Left ventricle myocardium superior (tissue), 1 donor: ENCODE data around the gene SLC1A2. TPM values are rescaled to one million over a fixed set of nuclear protein-coding genes. Genes with fewer than 3 reads are reported as not detected.

Experiments
- ATAC-seq: fragments of 200-7000 bp; cut with Tn5 transposase; one replicate; pipeline ENCODE4 v1.9.1; 2020; ENCODE audit warnings: mild to moderate bottlenecking, moderate library complexity
- DNase-seq: peaks from one replicate; pipeline ENCODE4 v3.0.0-alpha.2; 2020
- intact Hi-C: fragments of 100-400 bp; cut with micrococcal nuclease; formaldehyde crosslinking; loops from one replicate; pipeline ENCODE4 v1.11.0; 2022
- total RNA-seq: library from RNA; stranded (reverse); fragmentation: NEBNext Ultra II Directional; extraction: Animal tissue kit (Norgen Biotek cat#: 25700); gene quantifications from one replicate; pipeline ENCODE4 v1.2.1, GENCODE V29; 2021
- donor health status: DM: no; HTN: yes; CAD: no; lungs with severe emphysema.

SLC1A2 gene
- total RNA-seq, 1 donor from 2014 or later = 2.7 TPM

DNA sequence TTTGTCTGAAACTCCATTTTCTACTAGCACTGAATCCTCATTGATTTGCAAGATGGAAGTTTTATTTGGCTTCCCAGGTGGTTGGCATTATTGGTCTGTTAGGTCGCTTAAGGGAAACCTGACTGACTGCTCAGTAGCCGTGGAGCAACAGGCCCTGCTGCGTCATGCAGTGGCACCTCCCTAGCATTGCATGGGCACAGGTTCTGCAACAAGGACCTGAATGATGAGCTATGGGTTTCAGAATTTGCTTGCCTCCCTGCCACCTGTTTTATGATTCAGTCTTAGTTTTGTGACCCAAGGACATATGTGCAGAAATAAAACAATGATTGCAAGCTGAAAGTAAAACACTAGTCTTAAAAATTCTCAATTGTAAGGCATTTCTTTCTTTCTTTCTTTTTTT lies 128.5 kb downstream of the SLC1A2 start:
- no peak for ATAC-seq
- no peak for DNase-seq
- intact Hi-C loops = no loop called here

DNA sequence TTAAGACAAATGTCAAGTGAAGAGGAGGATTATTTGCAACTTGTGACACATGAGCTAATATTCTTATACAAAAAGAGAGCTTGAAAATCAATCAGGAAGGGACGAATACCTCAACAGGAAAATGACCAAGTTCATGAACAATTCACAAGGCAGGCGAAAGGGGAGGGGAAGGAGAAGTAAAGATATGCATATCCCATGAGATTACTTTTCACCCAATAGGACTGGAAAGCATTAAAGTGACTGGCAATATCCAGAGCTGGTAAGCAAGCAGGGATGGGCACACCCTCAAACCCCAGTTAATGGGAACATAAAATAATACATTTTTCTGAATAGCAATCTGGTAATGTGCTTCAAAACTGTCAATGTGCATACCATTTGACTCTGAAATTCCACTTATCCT lies 129.5 kb downstream of the SLC1A2 start:
- ATAC-seq (no peak), DNase-seq (no peak)
- intact Hi-C loops = no loop called here

DNA sequence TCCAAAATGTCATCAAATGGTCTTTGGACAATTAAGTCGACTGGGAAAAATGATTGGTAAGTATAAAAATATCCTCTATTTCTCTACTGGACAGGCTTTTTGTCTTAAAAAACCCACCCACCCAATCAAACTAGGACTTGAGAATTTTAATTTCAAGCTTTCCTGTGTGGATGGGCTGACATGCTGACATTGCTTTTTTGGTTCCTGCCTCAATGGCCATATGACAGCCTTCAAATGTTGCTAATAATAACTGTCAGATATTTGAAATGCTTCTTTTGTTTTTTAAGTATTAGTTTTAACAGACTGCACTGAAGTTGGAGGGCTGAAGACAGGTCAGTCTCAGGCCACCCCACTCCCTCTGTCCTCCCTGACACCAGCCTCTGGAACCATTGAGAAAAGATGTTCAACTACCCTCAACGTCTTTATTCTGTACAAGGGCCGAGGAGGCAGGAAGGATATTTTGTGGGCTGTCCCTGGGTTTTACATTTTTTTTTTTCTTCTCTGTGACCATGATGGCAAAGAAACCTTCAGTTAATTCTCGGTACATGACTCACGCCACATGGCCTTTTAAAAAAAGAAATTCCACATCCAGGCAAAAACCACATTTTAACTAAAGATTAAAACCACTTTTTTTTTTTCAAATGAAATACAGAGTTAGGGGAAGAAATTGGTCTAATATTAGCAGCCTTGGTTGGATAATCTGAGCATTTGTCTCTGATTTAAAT lies 130.4 kb downstream of the SLC1A2 start:
- intact Hi-C loops = no loop called here
- DNase-seq (no peak), ATAC-seq (peak; percentile 30)

DNA sequence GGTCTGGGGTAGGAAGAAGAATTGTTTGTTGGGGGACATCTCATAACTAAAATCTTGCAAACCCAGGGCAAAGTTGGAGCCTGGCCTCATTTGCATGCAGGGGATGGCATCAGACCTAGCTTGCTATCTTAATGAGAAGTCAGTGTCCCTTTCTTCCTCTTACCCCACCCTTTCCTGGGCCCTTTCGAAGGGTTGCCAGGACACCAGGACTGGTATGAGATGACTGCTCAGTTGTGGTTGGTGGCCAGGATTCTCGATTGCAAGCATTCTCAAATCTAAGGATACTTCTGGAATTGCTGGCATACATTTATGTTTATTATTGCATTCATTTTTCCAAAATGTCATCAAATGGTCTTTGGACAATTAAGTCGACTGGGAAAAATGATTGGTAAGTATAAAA lies 131.0 kb downstream of the SLC1A2 start:
- no peak for DNase-seq
- intact Hi-C loops = no loop called here

DNA sequence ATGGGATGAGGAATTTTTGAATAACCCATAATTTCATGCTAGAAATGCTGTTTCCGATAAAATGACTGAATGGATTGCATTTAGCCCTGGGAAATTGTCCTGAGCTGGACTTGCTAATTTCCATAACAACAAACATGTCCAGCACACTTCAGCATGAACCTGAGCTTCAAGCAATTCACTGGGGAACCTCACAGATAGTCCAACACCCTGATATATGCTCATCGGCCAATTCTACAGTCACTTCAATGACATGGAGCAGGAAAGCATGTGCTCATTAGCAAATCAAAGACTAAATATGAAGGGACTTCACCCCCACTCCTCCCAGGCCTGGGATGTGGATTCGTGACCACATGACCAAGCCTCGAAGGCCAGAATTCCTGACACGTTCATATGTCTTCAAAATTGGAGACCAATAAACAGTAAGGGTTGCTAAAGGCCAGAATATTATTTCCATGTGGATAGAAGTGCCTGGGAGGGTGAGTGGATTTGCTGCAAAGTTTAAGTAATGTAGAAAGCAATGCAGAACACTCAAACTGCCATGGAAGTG lies 131.9 kb downstream of the SLC1A2 start:
- ATAC-seq = no peak
- intact Hi-C loops = no loop called here

More for the DNA sequence above, 131.0 kb downstream of the SLC1A2 start:
- ATAC-seq = no peak

DNA sequence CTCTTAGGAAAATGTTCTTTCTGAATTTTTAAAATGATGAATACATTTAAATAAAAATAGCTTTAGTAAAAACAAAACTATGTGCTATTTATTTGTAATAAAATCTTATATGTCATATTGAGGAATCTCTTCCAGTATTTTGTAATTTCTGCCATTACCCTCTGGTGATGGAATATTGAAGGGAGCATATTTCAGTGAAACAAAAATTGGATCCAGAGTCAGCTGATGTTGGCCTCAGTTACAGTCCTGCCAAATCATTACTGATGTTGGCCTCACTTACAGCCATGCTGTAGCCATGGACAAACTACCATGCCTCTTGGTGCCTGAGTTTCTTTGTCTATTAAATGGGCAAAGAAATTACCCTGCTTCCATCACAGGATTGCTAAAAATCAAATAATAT lies 133.2 kb downstream of the SLC1A2 start:
- ATAC-seq = no peak
- no peak for DNase-seq
- intact Hi-C loops = no loop called here

More for the DNA sequence above, 131.9 kb downstream of the SLC1A2 start:
- DNase-seq = no peak

DNA sequence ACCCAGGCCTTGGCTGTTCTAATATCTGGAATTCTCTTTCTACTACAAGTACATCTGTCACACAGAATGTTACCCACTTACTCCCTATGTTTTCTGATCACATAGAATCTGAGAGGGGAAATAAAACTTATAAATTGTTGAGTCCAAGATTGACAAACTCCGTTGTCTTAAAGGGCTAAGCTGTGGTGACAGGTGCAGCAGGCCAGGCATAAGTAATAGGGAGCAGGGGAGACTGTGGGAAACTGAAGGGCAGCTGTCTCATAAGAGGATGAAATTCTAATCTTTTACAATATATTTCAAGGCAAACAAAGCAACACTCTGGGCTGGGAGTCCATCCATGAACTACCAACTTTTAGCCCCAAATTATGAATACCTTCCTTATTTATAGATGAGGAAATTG lies 133.9 kb downstream of the SLC1A2 start:
- no peak for ATAC-seq
- DNase-seq = no peak

DNA sequence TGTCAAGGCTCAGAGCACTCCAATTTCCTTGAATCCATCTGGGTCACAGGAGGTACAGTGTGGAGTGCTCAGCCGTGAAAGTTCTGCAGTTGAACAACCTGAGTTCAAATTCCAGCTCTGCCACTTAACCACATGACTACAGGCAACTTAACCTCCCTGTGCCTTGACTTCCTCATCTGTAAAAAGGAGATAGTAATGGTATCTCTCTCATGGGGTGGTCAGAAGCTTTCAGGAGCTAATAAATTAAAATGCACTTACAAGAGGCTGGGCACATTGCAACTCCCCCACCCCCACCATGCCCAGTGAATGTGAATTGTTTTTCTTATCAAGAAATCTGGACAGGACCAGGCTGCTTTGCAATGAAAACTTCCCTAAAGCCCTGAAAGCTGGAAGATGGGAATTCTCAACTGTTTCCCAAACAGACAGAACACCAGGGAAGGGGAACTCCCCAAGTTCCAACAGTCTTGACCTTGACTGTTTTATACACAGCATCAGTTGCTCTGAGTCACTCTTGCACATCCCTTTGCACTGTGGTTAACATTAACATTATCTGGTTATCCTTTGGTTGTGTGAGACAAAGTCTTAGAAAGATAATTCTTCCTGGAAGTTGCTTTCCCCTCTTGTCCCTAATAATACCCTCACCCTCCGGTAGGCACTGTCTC lies 137.0 kb downstream of the SLC1A2 start:
- ATAC-seq = peak; percentile 33
- no peak for DNase-seq
- intact Hi-C loops = no loop called here

More for the DNA sequence above, 133.9 kb downstream of the SLC1A2 start:
- intact Hi-C loops = no loop called here

DNA sequence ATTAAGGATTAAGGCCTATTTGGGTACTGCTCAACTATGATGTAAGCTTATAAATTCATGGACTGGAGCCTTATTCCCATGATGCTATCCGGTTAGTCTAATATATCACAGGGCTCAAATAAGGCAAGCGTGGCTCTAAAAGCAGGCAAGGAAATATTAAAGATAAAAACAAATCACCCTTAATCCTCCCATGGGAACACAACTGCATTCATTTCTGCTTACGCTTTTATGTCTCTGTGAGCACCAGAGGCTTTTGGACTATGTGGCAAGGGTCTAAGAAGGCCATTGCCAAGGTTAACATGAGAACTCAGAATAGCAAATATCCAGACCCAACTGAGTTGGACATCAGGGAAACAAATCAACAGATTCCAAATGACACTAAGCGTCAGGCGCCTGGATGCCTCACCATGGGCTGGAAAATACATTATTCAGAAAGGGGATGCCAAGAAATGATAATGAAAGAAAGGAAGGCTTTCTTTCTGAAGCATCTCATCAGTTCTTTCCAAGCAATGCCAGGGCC lies 138.1 kb downstream of the SLC1A2 start:
- DNase-seq (no peak), ATAC-seq (peak; percentile 75)
- intact Hi-C loops = no loop called here

DNA sequence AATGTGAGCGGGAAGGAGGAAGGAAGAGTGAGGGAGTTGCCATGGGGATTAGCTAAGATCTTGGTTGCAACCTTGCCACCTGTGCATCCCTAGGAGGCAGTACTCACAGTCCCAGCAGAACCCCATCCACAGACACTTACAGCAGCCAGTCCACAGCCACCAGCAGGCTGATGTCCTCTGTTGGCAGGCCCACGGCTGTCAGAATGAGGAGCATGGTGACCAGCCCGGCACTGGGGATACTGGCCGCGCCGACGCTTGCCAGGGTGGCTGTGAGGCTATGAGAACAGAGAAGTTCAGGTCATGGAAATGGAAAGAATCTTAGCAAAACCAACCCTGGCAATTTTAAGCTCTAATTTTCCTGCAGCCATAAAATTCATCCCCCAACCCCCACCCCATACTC lies 138.6 kb downstream of the SLC1A2 start:
- DNase-seq (no peak), ATAC-seq (no peak)
- intact Hi-C loops = no loop called here

DNA sequence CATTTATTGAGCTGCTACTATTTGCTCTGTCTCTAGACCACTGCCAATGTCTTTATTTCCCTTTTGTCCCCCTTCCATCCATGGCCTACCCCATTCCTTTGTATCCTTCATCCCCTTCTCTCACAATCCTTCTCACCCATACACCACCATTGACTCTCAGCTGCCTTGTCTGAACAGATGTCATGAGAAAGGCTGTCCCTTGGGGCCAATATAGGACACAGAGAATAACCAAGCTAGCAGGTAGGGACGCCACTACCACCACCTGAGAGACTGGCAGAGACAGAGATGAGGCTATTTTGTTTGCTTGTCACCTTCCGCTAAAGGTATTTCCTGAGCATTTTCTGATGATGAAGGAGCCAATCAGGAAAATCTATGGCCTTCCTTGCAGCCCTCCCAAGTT lies 141.5 kb downstream of the SLC1A2 start:
- intact Hi-C loops = no loop called here
- DNase-seq (no peak), ATAC-seq (no peak)

DNA sequence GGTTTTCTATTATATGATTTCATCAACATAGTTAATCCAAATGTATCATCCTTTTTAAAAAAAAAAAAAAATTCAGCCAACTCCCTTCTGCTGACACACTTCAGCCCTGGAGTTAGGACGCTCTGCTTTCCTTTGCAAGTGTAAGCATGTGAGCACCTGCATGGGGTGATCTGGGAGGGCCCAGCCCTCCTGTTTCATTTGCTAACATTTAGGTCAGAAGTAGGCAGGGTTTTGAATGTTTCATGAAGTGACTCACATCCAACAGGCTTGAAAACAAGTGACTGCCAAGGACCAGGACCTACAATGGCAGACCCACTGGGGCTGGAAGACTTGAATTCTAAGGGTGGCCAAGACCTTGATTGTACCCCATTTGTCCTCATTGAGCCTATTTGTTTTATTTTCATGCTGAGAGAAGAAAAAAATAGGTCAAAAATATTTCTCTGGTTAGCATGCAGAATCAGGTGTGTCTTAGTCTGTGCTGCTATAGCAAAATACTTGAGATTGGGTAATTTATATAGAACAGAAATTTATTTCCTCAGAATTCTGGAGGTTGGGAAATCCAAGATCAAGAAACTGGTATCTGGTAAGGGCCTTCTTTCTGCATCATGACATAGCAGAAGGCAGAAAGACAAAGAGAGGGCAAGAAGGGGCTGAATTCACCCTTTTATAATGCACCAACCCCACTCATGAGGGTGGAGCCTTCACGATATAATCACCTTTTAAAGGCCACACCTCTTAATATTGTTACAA lies 142.8 kb downstream of the SLC1A2 start:
- DNase-seq (no peak), ATAC-seq (no peak)
- intact Hi-C loops = no loop called here

DNA sequence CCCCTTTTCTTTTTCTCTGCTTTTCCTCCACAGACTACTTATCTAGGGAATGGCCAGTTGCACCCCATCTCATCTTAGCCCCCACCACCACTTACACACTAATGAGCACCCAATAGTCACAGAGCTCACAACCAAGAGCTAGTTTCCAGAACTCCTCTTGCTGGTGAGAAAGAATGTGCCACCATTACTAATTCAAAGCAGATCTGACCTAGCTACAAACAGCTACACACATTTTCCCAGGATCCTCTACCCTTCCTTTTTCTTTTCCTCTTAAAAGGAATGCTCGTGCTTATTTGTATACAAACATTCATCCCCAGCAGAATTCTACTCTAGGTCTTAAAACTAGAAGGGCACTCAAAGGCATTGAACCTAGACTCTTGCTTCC lies 143.6 kb downstream of the SLC1A2 start:
- ATAC-seq = no peak
- DNase-seq = no peak
- intact Hi-C loops = no loop called here

DNA sequence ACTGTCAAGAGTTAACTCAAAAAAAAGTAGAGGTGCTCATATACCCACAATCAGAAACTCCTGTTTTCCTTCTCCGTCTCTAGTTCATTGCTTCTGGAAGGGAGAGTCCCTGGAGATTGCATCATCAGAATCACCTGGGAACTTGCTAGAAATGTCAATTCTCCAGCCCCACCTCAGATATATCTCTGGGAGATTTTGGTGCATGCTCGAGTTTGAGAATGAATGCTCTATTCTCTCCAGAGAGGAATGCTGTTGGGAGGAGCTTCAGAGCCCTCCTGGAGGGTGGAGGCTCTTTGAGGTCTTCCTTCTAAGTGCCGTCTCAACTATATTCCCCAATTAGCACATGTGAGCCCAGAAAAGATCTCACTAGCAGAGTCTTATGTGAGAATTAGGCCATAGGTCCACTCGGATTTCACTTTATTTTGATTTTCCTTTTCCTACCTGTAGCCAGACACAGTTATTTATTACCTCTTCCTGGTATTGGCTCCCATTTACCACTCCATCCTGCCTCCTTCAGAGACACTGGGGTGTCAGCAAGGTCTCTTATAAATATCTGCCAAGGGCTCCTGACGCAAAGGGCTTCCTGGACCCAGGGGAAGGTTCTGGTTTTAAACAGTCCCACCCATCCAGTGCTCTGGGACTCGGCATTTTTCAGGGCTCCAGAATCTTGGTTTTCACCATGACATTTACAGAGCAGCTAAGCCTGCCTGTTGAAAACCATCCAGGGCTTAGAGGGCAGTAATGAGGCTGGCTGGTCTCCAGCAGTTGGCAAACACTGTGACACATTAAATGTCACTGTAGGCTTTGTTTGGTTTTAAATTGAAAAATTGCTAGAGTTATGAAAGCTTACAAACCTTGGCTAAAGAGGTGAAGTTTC lies 144.2 kb downstream of the SLC1A2 start:
- ATAC-seq = peak; percentile 74
- DNase-seq = peak; percentile 57
- intact Hi-C loops = no loop called here

DNA sequence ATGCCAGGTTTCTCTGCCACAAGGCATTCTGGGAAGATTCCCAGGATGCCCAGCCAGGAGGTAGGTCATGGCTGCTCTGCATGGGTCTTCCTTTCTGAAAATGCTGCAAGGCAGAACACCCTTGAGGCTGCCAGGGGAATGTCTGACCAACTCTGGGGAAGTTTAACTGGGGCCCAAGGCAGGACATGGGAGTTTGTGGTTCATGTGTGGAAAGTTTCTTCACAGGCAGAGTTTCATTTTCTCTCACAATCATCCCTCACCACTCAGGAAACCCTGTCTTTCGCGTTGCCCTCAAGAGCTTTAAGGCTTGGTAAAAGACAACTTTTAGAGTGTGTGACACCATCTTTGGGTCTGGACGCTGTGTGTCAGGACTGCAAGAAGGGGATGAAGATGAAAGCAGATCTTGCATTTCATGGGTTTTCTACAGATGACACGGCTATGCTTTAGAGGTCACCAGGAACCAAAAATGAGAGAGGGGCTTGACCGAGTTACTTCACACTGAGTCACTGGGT lies 146.9 kb downstream of the SLC1A2 start:
- no peak for ATAC-seq
- no peak for DNase-seq
- intact Hi-C loops = no loop called here

DNA sequence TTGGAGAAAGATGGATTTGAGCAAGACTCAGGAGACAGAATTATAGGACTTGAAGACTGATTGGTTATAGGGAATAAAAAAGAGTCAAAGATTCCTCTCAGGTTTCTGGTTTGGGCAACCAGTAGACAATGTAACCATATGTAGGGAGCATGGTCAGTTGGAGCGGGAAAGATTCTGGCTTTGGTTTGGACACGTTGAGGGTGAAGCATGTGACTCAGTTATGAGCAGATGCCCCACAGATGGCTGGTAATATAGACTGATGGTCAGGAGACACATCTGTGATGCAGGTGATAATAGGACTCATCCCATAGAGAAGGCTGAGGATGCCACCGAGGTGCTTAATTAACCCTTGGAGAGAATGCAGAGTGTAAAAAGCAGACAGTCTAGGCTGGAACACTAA lies 148.3 kb downstream of the SLC1A2 start:
- no peak for ATAC-seq
- intact Hi-C loops = no loop called here

DNA sequence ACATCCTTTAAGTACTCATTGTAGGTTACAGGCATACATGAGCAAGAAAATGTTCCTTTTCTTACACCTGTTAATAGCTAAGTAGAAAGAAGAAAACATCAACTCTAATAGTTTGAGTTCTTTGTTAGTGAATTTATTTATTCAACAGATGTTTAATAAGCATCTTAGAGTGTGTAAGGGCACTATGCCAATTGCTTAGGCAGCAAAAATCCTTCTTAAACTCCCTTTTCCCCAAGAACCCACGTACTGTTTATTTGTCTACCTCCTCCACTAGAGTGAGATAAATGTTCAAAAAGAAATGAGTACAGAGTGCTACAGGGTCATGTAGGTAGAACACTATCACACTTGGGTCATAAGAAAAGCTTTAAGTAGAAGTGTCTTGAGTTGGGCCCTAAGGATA lies 149.0 kb downstream of the SLC1A2 start:
- no peak for ATAC-seq

More for the DNA sequence above, 148.3 kb downstream of the SLC1A2 start:
- DNase-seq = no peak

DNA sequence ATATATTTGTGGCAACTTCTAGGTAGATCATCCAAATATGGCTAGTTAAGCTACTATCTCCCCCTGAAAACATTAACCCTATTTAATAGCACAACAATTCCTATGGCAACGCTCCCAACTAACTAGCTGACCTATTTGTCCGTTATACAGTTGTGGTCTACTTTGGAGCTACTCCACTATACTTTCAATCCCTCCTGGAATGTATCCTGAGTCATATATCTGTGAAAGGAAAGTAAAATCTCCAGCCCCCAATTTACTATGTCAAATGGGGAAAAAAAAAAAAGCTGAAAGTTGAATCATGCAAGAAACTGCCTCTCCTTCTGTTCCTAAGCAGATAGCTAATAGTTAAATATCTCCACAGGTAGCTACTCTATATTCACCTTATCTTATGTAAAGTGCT lies 151.9 kb downstream of the SLC1A2 start:
- ATAC-seq (no peak), DNase-seq (no peak)
- intact Hi-C loops = no loop called here

More for the DNA sequence above, 149.0 kb downstream of the SLC1A2 start:
- no peak for DNase-seq
- intact Hi-C loops = no loop called here
